ENCODE results near the gene CHST8.

Gene CHST8

GRCh38 chr19:33799476-33799875 lies 177.7 kb downstream of the CHST8 start:
- DNase-seq, result no peak

- DNase-seq, result no peak
Measured at GRCh38 chr19:33800012-33800680, 178.4 kb downstream of the CHST8 start.

- no peak for DNase-seq
Measured at GRCh38 chr19:33801411-33801810, 179.7 kb downstream of the CHST8 start.

- no peak for DNase-seq
Measured at GRCh38 chr19:33802001-33802400, 180.2 kb downstream of the CHST8 start.

GRCh38 chr19:33802801-33803200 lies 181.0 kb downstream of the CHST8 start:
- no peak for DNase-seq

GRCh38 chr19:33803383-33803782 lies 181.6 kb downstream of the CHST8 start:
- DNase-seq, result no peak

- DNase-seq, result no peak
Measured at GRCh38 chr19:33804021-33804799, 182.5 kb downstream of the CHST8 start.

GRCh38 chr19:33805313-33805712 lies 183.6 kb downstream of the CHST8 start:
- DNase-seq, result no peak

- DNase-seq, result no peak
Measured at GRCh38 chr19:33805840-33806433, 184.2 kb downstream of the CHST8 start.

- no peak for DNase-seq
Measured at GRCh38 chr19:33806434-33806881, 184.7 kb downstream of the CHST8 start.

- DNase-seq, result no peak
Measured at GRCh38 chr19:33808399-33808798, 186.6 kb downstream of the CHST8 start.

- DNase-seq, result no peak
Measured at GRCh38 chr19:33809960-33810359, 188.2 kb downstream of the CHST8 start.

- DNase-seq, result no peak
Measured at GRCh38 chr19:33810821-33811220, 189.1 kb downstream of the CHST8 start.

GRCh38 chr19:33811246-33811645 lies 189.5 kb downstream of the CHST8 start:
- DNase-seq, result no peak

GRCh38 chr19:33811736-33812387 lies 190.1 kb downstream of the CHST8 start:
- peak; percentile 19 for DNase-seq

- DNase-seq, result peak; percentile 33
Measured at GRCh38 chr19:33812388-33813330, 190.9 kb downstream of the CHST8 start.

GRCh38 chr19:33813391-33814101 lies 191.8 kb downstream of the CHST8 start:
- DNase-seq, result peak; percentile 28

GRCh38 chr19:33814181-33815165 lies 192.7 kb downstream of the CHST8 start:
- peak; percentile 24 for DNase-seq

- peak; percentile 16 for DNase-seq
Measured at GRCh38 chr19:33815380-33816340, 193.9 kb downstream of the CHST8 start.

All from 8988T (cell line).